Activated CD4-positive, alpha-beta T cell treated with anti-CD3 and anti-CD28 coated beads, Interleukin-2, Interleukin-6, amounts not matched to agents 100 ng/mL and 50 ng/mL, durations not matched to agents 16 hours and 8 hours (primary cell): ENCODE measurements around the gene RALB.
"Not testable (repeated sequence)": the region's sequence is repeated elsewhere in the genome, so short reads cannot be mapped to it uniquely, and the experiment has no call there.

Experiments
- DNase-seq: peaks from one replicate; pipeline ENCODE4 v3.0.0-alpha.2; 2020

Gene RALB

DNA sequence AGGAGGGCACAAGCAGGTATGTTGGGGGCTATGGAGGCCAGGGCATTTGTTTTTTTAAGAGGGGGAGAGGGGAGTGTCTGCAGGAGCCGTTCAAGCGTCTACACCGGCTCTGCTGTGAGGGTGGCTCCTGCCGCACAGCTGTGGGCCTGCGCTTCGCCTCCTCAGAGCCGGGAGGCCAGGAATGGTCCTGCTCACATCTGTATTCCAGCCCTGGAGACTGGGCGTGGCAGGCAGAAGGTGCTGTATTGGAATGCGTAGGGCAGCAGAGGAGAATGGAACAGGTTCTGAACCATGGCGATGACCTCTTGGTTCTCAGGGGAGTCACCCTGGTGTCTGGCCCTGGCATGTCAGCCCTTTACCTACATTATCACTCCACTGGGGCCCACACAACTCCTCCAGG lies 66.5 kb downstream of the RALB start:
- no peak for DNase-seq

DNA sequence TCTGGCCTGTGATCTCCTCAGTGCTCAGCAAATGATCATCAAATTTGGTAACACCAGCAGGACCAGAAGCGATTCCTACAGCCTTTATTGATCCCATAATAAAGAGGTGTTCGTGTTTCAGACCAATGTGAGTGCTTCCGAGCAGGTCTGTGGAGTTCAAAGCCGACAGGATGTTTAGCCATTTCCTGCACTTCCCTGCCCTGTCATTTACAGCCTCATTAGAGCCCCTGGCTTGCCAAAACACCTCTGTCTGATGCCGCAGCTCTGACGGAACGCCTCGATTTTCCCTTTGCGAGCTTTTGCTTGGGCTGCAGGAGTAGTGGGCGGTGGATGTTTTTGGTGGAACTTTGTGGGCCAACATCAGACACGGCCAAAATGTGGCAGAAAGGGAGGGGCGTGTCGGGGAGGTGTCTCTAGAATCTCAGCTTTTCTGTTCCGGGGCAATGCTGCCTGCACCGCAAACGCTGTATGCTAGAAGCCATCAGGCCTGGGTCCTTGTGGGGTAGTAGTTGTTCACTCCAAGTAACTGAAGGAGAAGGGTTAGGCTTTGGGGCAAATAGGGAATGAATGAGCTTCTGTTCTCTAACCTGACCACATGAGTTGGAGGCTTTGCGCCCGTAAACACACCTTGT lies 67.2 kb downstream of the RALB start:
- DNase-seq = no peak

DNA sequence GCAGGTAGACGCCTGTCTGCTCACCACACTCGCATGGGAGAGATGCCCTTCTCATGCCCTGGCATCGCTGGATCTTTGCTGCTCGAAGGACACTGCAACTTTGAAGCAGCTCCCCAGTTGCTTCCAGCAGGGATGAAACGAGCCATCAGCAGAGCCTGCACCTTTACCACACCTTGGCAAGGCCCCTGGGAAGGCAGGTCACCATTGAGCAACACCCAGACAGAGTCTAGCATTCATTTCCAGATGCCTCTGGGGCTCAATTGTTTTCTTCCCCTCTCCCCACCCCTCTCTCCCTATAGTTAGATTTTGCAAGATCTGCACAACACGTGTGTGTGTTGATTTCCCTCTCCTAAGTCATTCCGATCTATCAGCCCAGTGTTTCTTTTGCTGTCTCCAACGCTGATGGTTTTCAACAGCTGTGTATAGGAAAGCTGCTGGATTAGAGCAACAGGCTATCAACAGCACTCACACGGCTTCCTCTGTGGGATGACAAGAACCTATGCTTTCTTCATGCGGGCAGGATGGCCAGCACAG lies 67.7 kb downstream of the RALB start:
- DNase-seq = no peak

DNA sequence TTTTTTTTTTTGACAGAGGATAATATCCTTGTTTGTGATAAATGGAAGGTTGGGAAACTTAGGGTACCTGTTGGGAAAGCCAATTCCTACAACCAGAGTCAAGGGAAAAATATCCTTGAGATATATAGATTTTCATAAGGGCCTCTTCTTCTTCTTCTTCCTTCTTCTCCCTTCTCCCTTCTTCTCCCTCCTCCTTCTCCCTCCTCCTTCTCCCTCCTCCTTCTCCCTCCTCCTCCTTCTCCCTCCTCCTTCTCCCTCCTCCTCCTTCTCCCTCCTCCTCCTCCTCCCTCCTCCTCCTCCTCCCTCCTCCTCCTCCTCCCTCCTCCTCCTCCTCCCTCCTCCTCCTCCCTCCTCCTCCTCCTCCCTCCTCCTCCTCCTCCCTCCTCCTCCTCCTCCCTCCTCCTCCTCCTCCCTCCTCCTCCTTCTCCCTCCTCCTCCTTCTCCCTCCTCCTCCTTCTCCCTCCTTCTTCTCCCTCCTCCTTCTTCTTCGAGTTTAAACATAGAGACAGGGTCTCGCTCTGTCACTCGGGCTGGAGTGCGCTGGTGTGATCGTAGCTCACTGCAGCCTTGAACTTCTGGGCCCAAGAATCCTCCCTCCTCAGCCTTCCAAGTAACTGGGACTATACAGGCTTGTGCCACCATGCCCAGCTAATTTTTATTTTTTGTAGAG lies 68.4 kb downstream of the RALB start:
- DNase-seq = not testable (repeated sequence)

DNA sequence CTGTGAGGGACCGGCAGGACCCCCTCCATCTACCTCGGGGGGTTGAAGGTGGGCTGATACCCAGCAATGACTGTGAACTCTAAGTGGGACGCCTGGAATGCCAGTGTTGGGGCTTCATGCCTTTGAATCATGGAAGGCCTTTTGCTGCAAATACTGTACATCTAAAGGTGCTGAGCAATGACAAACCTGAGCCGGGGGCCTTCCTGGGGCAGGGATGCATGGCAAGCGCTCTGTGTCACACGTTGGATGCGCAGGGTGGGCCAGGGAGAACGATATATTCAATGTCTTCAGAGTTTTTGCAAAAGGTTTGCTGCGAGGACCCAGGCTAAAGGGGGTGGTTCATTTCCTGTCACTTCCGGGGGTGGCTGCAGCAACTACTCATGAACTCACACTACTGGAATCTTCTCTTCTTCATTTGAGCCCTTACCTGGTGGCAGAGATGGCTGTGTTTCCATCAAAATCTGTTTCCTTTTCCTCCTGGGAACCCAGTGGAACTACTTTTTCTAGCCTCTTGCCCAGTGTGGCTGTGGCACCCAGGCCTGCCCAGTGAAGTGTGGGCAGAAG lies 69.2 kb downstream of the RALB start:
- DNase-seq = no peak

DNA sequence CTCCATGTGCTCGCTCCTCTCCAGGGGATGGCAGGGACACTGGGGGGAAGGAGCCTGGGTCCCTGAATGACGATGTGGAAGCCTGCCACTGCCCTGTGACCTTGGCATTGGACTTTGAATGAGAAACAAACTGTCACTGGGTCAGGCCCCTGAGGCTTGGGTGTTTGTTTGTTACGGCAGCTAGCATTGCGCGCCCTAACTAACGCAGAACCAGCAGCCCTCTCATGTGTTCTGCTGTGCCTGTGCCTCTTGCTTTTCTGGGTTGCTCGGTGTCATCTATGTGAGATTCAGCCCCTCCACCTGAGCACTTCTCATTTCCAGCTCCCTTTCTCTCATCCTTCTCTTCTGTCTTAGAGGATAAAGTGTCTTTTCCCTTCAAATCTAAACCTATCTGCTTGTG lies 69.7 kb downstream of the RALB start:
- DNase-seq = no peak

DNA sequence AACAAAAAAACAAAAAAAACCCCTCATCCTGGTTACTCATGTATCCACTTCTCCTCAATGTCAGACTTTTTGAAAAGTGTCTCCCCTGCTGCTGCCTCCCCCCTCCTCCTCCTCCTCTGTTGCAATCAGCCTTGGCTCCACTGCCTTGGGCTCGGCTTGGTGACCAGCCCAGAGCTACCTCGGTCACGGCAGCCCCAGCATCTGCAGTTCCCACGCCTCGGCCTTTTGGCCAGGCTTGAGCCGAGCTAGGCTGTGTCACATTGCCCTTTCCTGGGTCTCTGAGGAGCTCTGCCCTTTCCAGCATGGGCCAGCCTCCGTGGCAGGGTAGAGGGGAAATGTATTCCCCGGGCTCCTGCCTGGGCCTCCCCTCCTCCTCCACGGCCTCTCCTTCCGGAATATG lies 70.6 kb downstream of the RALB start:
- DNase-seq = no peak

DNA sequence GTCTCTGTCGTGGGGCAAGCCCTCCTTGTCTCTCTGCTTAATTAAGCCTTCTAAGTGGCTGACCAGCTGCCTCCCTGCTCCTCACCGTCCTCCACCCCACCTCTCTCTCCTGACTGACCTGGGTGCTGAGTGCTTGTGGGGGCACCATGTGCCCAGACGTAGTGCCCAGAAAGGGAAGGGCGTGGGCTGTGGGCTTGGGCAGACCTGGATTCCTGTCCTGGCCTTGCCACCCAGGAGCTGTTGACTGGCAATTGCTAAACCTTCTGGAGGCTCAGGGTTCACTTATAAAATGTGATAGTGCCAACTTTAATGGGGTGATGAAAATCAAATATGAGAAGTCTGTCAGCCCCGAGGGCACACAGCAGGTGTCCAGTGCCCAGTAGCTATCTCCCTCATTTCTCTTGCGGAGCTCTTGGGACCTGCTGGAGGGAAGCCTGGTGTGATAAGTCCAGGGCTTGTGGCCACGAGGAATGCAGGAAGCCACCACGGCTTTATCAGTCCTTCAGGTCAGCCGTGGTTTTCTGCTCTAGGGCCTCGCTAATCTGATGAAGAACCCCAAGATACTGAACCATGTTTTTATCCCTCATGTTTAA lies 71.3 kb downstream of the RALB start:
- DNase-seq = no peak

DNA sequence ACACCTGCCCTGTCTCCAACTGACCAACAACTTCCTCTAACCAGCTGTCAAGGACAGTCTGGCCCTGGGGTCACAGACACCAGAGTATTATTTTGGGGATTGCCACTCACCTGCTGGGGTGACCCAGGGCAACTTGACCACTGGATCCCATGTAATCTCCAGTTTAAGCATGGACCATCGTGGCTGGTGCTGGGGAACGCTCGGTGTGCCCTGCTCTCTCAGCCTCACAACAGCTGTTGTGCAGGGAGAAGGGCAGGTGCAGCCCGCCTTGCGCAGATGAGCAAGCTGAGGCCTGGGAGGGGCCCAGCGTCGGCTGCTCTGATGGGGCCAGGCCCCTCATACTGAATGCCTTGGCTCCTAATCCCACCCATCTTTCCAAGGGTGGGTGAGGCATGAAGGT lies 72.3 kb downstream of the RALB start:
- DNase-seq = no peak

DNA sequence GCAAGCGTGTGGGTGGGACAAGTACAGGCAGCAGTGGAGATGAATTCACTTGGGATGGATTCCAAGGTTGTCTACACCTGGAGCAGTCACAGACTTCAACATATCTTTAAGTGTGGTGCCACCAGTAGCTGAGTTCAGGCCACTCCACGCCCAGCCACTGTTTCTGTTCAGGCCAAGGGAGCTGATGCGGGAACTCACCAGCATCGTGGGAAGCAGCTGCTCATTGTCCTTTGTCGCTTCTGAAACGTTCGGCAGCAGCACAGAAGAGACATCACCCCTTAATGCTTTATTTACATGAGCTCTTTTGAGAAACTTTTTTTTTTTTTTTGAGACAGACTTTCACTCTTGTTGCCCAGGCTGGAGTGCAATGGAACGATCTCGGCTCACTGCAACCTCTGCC lies 73.4 kb downstream of the RALB start:
- DNase-seq = no peak

DNA sequence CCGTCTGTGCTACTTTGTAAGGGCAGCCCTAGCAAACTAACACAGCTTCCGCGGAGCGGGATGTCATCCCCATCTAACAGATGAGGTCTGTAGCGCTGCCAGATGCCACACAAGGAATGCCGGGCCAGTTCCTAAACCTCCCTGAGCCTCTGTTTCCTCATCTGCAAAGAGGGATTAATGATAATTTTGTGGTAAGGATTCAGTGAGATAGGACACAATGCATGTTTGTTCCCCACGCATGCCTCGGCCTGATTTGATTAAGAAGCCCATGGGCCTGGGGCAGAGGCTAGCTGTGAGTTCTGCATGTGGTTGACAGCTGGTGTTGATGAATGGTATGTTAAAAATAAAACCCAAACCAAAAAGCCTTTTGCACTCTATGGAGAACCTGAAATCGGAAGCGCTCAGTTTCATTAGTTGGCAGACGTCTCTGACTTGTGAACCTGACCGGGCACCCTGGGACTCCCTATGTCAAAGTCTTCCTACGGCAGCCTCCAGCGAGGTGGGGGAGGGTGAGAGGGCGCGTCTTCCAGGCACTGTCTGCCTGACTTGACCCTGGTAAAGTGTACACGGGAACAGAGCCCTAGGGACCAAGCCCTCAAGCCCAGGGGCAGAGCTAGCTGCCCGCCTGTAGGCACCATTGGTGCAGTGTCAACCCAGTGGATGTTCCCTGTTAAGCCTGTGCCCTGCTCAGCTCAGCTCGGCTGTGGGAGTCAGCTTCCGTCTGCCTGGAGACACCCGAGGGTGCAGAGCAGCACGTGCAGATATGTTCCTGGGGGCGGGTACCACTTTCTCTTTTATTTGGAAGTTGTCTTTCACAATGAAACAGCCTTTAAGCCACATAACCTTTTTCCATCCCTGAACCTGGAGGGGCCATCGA lies 78.5 kb downstream of the RALB start:
- DNase-seq = no peak

DNA sequence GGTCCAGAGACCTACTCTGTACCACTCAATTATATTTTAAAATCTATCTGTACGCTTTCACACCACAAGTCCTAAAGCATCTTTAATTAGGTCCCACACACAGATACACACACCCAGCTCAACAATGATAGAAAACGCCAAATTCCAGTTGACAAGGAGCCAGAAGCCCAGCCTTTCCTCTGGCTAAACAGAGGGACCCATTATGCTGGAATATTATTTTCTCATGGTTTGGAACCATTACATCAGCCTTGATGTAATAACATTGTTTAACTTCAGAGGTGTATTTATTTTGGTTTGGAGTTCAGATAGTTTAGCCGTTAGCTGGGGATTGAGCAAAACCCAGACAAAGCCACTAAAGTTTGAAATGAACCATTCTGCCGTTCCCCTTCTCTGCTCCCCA lies 79.3 kb downstream of the RALB start:
- DNase-seq = no peak

DNA sequence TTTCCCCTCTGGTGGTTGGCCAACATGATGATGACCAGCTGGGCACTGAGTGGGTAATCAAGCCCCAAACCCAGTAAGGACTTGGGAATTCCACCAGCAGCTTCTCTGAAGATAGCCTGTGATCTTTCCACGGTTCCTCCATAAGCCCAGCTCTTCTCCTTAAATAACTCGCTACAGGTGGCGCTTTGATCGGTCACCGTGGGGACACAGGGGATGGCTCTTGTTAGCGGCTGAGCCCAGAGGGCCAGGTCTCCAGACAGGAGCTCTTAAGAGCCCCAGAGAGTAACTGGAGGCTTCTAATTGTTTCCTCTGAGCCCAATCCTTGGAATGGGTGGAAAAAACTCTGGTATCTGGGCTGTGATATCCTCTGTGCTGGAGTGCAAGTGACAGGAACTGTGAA lies 79.7 kb downstream of the RALB start:
- DNase-seq = no peak

DNA sequence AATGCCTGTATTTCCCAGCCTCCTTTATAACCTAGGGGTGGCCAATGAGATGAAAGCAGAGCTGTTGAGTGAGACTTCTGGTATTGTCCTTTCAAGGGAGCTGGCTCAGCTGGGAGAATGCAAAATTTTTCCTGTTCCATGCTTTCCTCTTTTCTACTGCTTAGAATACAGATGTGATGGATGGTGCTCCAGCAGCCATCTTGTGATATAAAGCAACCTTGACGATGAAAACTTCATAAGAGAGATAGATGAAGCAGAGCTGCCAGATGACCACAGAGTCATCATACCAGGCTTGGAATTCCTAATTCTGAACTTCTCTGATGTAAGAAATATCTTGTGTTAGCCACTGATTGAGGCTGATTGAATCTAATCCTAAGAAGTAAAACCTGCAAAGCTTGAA lies 81.4 kb downstream of the RALB start:
- DNase-seq = no peak

DNA sequence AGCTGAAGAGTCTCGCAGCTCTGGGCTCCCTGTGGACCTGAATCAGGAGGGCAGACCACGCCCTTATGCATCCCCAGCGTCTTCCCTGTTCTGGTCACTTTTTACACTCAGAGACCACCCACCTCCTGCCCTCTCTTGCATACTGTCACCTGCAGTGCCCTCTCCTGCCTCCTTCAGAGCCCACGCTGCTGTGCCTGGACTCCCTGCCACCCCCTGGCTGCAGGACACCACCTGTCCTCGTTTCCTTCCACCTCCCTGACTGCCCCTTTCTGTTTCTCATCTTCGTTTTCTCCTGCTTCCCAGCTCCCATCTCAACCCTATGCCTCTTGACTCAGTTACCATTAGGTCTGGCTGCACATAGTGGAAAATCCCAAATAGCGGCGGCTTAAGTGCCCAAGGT lies 84.1 kb downstream of the RALB start:
- no peak for DNase-seq

DNA sequence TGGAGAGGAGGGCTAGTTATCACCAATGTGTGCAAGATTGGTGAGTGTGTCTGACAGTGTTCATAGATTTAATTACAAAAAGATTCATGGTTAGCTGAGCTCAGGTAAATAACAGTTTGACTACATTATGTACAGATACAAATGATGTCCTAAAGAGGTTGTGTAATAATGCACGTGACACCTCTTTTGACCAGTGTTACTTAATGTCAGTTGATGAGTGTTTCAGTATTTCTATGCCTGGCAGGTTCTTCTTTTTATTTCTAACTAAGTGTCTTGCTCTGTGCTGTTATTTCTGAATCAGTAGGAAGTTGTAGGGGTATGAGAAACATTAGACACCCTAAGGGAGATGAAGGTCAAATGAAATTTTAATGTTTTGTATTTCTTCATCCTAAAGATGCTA lies 85.4 kb downstream of the RALB start:
- DNase-seq = no peak

DNA sequence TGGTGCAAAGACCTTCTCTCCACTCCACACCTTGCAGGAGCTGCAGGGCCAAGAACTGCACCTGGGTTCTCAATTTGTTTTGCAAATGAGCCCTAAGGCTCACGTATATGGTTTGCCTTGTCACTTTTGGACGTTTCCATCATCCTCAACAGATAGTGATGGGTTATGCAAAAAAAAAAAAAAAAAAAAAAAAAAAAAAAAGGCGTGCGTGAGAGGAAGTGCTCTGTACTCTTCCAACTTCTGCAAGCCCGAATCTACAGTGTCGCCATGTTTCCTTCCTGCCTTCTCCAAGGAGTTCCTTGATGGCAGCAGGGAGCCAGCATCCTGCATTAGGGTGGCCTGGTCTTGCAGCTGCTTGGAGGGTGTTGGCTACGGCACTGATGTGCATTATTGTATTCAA lies 89.3 kb downstream of the RALB start:
- no peak for DNase-seq

DNA sequence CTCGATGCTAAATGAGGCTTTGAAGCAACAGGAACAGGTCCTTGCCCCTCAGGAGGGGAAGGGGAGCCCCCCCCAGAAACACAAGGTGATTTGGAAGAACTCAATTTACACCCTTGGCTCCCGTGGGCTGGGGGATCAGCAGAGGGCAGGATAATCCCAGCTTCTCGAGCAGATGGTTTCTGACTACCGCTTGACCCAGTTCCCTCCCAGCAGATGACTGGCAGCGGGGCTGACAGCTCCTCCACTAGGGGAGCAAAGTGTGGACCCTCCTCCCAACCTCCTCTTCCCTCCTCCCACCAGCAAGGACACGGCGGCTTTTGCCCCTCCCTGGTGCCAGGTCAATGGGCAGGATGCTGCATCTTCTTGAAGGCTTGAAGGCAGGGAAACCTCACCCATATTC lies 89.8 kb downstream of the RALB start:
- no peak for DNase-seq

DNA sequence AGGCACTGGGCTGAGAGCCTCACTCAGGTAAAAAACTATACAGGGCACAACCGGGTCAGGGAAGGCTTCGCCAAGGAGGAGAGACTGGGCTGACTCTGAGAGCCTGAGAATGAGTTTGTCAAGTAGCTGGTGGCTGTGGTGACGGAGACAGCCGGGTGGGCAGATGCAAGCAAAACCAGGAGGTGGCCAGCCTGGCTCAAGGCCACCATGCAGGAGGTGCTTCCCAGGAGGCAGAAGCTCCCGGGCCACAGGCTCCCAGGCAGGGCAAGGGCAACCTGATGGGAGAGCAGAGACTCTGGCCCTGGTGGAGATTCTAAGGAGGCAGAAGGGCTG lies 90.4 kb downstream of the RALB start:
- no peak for DNase-seq

DNA sequence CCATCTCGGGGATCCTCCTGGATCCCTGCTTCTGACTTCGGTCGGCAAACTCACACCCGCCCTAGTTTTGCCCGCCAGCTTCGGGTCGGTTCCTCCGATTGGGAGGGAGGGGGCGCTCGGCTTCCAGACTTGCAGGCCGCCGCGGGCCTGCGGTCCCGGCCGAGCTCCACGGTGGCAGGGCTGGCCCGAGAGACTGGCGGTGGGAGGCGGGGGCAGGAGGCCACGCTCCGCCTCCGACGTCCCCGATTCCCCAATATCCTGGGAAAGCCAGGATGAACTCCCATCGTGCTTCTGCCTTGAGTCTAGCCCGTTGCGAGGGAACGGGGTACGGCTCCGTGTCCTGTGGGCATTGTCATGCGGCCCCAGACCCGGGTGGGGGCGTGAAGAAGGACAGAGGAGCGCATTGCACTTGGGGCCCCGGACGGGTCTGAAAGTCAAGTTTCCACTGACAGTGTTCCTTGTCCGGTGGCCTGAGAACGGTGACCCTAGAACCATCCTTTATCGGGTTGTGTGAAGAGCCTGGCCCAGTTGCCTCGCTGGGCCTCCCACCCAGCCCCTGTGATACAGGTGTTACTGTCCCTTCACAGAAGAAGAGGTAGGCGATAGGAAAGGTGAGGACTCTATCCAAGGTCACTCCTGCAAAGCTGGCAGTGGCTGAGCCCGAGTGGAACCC lies 90.9 kb downstream of the RALB start:
- peak; percentile 76 for DNase-seq
